ENCODE results near the gene SLC51A. TPM values are rescaled to one million over a fixed set of nuclear protein-coding genes. Genes with fewer than 3 reads are reported as not detected.

The SLC51A gene
- total RNA-seq, 2 experiments from 2014 or later = not detected

GRCh38 chr3:196192036-196192523, 24.3 kb upstream of the SLC51A start:
- H2AFZ ChIP-seq (ENCODE audit: low read length) = no peak overlapping the region; the same call in 1 of the 2 replicates
- H3K4me1 ChIP-seq (ENCODE audit: insufficient read depth, low read length, poor library complexity, severe bottlenecking) = peaks cover 5% of the 10 kb centered on the region

GRCh38 chr3:196192524-196193051, 23.7 kb upstream of the SLC51A start:
- DNase-seq (ENCODE audit: low spot score) = no peak
- intact Hi-C loops (cut with micrococcal nuclease; ENCODE audit: unreplicated experiment) = no loop called here
- TF ChIP-seq EZH2phosphoT487 (IDR thresholded peaks at IDR 0.05; ENCODE audit: borderline replicate concordance, low read depth, low read length) = no peak
- TF ChIP-seq CTCF (conservative IDR thresholded peaks at IDR 0.05; ENCODE audit: low read length) = no peak
- H3K4me2 ChIP-seq (ENCODE audit: low read length) = no peak overlapping the region
- BruUV-seq (replicated peaks) = no TSS peak
- no peak overlapping the region for H3K4me3 ChIP-seq (ENCODE audit: low read depth, low read length, poor library complexity, severe bottlenecking)
- H4K20me1 ChIP-seq (ENCODE audit: insufficient read depth, low read length) = no peaks in the 10 kb centered on the region
- H3K9me2 ChIP-seq (ENCODE audit: insufficient read depth, low read length) = no peaks in the 10 kb centered on the region
- H3K27ac ChIP-seq (ENCODE audit: low read depth, low read length, poor library complexity, severe bottlenecking) = no peak overlapping the region
- POLR2A ChIA-PET = interaction anchor here (0.6 kb wide), 1 partner anchor 81 kb away, joined by 3 read pairs; no protein-coding TSS in a partner anchor
- no peaks in the 10 kb centered on the region for H3K9me3 ChIP-seq (ENCODE audit: low read length)
- no peaks in the 10 kb centered on the region for H3K79me2 ChIP-seq (ENCODE audit: insufficient read depth, low read depth, low read length)
- H3K36me3 ChIP-seq (ENCODE audit: insufficient read depth, low read length) = no peaks in the 10 kb centered on the region
- H2AFZ ChIP-seq (ENCODE audit: low read length) = no peak overlapping the region; the same call in 1 of the 2 replicates
- peaks cover under 1% of the 10 kb centered on the region for H3K4me1 ChIP-seq (ENCODE audit: insufficient read depth, low read length, poor library complexity, severe bottlenecking)
- CTCF ChIA-PET (ENCODE audit: unreplicated experiment) = interaction anchor here (1.1 kb wide), 1 partner anchor 119 kb away, joined by 5 read pairs; no protein-coding TSS in a partner anchor

More at GRCh38 chr3:196192036-196192523, 24.3 kb upstream of the SLC51A start:
- no TSS peak for BruUV-seq (replicated peaks)
- no peaks in the 10 kb centered on the region for H3K79me2 ChIP-seq (ENCODE audit: insufficient read depth, low read depth, low read length)
- no peak overlapping the region for H3K4me2 ChIP-seq (ENCODE audit: low read length)
- no peaks in the 10 kb centered on the region for H3K9me2 ChIP-seq (ENCODE audit: insufficient read depth, low read length)
- CTCF ChIA-PET (ENCODE audit: unreplicated experiment) = interaction anchor here (1.1 kb wide), 1 partner anchor 118 kb away, joined by 5 read pairs; no protein-coding TSS in a partner anchor
- DNase-seq (ENCODE audit: low spot score) = peak; percentile 38
- POLR2A ChIA-PET = no interaction called here
- H3K27ac ChIP-seq (ENCODE audit: low read depth, low read length, poor library complexity, severe bottlenecking) = no peak overlapping the region
- TF ChIP-seq CTCF (conservative IDR thresholded peaks at IDR 0.05; ENCODE audit: low read length) (peak; percentile 45), EZH2phosphoT487 (IDR thresholded peaks at IDR 0.05; ENCODE audit: borderline replicate concordance, low read depth, low read length) (no peak)
- H4K20me1 ChIP-seq (ENCODE audit: insufficient read depth, low read length) = no peaks in the 10 kb centered on the region
- no peak overlapping the region for H3K4me3 ChIP-seq (ENCODE audit: low read depth, low read length, poor library complexity, severe bottlenecking)
- H3K36me3 ChIP-seq (ENCODE audit: insufficient read depth, low read length) = no peaks in the 10 kb centered on the region
- intact Hi-C loops (cut with micrococcal nuclease; ENCODE audit: unreplicated experiment) = no loop called here
- no peaks in the 10 kb centered on the region for H3K9me3 ChIP-seq (ENCODE audit: low read length)

- H3K36me3 ChIP-seq (ENCODE audit: insufficient read depth, low read length) = no peaks in the 10 kb centered on the region
- no peak overlapping the region for H3K27ac ChIP-seq (ENCODE audit: low read depth, low read length, poor library complexity, severe bottlenecking)
- BruUV-seq (replicated peaks) = no TSS peak
- no peaks in the 10 kb centered on the region for H3K9me3 ChIP-seq (ENCODE audit: low read length)
- ChIA-PET POLR2A (interaction anchor here (0.6 kb wide), 1 partner anchor 81 kb away, joined by 3 read pairs; no protein-coding TSS in a partner anchor), CTCF (ENCODE audit: unreplicated experiment) (interaction anchor here (1.1 kb wide), 1 partner anchor 120 kb away, joined by 5 read pairs; no protein-coding TSS in a partner anchor)
- H3K9me2 ChIP-seq (ENCODE audit: insufficient read depth, low read length) = no peaks in the 10 kb centered on the region
- no peaks in the 10 kb centered on the region for H3K4me1 ChIP-seq (ENCODE audit: insufficient read depth, low read length, poor library complexity, severe bottlenecking)
- H3K4me3 ChIP-seq (ENCODE audit: low read depth, low read length, poor library complexity, severe bottlenecking) = no peak overlapping the region
- no peak overlapping the region for H3K4me2 ChIP-seq (ENCODE audit: low read length)
- H3K79me2 ChIP-seq (ENCODE audit: insufficient read depth, low read depth, low read length) = no peaks in the 10 kb centered on the region
- TF ChIP-seq EZH2phosphoT487 (IDR thresholded peaks at IDR 0.05; ENCODE audit: borderline replicate concordance, low read depth, low read length) (no peak), CTCF (conservative IDR thresholded peaks at IDR 0.05; ENCODE audit: low read length) (no peak)
- no peak for DNase-seq (ENCODE audit: low spot score)
- no peaks in the 10 kb centered on the region for H4K20me1 ChIP-seq (ENCODE audit: insufficient read depth, low read length)
- H2AFZ ChIP-seq (ENCODE audit: low read length) = no peak overlapping the region
- intact Hi-C loops (cut with micrococcal nuclease; ENCODE audit: unreplicated experiment) = no loop called here
Observed at GRCh38 chr3:196193133-196193735, 23.1 kb upstream of the SLC51A start.

All from OCI-LY7 (cell line).